ENCODE data around the gene ABHD18.
"Not testable (repeated sequence)": the region's sequence is repeated elsewhere in the genome, so short reads cannot be mapped to it uniquely, and the experiment has no call there.

The ABHD18 gene

DNA sequence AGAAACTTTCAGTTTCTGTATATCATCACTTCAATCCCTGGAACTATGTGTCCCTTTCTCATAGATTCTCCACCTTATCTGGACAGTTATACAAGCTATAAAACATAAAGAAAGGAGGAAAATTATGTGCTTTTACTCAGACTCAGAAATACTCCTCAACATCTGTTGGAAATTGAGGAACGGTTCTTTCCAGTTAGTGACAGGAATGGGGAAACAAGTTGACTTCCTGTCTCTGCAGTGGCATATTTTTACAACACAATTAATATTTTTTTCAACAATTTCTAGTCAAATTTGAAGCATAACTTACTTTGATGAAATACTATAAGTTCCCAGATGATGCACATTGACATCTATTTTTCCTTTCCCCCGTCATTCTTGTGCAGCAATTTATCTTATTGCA, 27.9 kb downstream of the ABHD18 start:
- ATAC-seq (no peak), DNase-seq (no peak)

DNA sequence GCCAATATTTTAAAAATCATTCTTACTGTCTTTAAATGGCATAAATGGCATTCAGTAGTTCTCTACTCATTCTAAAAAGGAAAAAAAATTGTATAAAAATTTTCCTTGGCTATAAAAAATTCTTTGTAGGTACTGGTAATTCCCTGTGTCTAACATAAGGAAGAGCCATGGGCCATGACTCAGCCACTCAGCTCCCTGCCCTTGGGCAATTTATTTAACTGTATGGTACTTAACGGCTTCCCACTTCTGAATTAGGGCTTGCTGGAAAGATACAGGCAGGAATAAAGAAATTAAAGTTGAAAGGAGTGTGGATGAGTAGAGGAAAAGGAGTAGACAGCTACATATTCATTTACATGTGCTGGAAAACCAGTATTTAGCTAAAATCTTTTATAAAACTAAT, 30.6 kb downstream of the ABHD18 start:
- DNase-seq (no peak), ATAC-seq (no peak)

DNA sequence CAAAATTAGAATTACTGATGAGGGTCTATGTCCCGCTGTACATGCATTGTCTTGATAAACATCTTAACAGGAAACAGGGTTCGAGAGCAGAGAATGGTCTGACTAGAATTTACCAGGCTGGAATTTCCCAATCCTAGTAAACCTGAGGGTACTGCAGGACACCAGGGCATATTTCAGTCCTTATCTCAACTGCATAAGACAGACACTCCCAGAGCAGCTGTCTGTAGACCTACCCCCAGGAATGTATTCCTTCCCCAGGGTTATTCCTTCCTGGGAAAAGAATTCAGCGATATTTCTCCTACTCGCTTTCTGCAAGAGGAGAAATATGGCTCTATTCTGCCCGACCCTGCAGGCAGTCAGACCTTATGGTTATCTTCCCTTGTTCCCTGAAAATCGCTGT, 31.3 kb downstream of the ABHD18 start:
- not testable (repeated sequence) for DNase-seq, ATAC-seq

DNA sequence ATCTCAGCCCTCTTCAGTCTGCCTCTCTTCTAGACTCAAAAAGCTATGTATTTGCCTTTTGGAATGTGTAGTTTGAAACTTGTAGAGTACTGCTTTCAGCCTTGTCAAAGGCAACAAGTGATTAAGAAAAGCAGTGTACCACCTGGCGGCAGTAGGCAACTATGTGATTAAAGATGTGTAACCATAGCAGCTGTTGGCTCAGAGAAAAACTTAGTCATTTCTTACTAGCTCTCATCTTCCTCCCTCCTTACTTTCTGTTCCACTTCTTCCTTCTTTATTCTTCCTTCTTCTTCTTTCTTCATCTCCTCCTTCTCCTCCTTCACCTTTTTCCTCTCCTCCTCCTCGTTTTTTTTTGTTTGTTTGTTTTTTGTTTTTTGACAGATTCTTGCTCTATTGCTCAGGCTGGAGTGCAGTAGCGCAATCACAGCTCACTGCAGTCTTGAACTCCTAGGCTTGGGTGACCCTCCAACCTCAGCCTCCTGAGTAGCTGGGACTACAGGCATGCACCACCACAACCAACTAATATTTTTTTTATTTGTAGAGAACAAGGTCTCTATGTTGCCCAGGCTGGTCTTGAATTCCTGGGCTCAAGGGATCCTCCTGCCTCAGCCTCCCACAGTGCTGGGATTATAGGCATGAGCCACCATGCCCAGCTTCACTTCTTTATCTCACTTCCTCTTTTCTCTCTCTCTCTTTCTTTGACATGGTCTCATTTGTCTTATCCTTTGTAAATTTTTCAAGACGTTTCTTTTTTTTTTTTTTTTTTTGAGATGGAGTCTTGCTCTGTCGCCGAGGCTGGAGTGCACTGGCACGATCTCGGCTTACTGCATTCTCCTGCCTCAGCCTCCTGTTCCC, 32.6 kb downstream of the ABHD18 start:
- peak; percentile 10 for DNase-seq
- peak; percentile 90 for ATAC-seq

DNA sequence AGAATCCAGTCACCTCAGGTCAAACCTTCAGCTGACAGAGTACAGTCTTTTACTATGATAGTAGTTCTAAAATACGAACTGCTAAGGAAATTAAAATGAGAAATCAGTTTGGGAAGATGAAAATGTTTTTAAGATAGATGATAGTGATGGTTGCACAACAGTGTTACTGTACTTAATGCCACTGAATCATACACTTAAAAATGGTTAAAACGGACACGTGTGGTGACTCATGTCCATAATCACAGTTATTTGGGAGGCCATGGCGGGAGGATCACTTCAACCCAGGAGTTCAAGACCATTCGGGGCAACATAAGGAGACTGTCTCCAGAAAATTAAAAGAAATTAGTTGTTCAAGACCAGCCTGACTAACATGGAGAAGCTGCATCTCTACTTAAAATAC, 41.4 kb downstream of the ABHD18 start:
- DNase-seq (no peak), ATAC-seq (no peak)

DNA sequence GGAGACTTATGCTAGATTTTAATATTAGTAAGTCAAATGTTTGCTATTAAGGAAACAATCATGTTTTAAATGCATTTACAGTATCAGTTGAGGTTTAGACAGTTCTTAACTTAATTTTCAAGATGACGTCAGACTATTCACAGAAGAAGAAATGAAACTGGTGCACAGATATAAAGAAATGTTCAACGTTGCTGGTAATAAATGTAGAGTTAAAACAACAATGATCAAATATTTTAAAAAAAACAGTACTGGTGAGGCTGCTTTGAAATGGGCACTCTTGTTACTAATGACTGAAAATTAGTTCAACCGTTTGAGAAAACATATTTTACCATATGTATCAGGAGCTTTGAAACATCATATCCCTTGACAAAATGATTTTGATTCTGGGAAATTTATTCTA, 44.2 kb downstream of the ABHD18 start:
- DNase-seq (no peak), ATAC-seq (no peak)

DNA sequence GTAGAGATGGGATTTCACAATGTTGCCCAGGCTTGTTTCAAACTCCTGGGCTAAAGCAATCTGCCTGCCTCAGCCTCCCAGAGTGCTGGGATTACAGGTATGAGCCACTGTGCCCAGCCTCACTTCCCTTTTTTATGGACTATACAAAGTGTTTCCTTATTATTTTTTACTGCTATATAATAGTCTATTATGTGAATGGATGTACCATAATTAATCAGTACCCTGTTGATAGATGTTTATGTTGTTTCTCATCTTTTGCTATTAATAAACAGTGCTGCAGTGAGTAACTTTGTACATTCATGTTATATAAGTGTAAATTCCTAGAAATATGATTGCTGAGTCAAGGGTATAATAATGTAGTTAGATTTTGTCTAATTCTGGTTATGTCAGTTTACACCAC, 60.1 kb downstream of the ABHD18 start:
- DNase-seq = no peak
- ATAC-seq = no peak

DNA sequence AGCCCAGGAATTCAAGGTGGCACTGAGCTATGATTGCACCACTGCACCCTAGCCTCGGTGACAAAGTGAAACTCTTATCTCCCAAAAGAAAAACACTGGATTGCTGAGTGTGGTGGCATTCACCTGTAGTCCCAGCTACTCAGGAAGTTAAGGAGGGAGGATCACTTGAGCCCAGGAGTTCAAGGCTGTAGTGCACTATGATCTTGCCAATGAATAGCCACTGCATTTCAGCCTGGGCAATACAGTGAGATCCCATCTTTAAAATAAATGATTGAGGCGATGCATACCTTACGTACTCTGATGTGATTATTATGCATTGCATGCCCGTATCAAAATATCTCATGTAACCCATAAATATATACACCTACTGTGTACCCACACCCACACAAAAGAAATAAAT, 64.7 kb downstream of the ABHD18 start:
- DNase-seq (no peak), ATAC-seq (no peak)

DNA sequence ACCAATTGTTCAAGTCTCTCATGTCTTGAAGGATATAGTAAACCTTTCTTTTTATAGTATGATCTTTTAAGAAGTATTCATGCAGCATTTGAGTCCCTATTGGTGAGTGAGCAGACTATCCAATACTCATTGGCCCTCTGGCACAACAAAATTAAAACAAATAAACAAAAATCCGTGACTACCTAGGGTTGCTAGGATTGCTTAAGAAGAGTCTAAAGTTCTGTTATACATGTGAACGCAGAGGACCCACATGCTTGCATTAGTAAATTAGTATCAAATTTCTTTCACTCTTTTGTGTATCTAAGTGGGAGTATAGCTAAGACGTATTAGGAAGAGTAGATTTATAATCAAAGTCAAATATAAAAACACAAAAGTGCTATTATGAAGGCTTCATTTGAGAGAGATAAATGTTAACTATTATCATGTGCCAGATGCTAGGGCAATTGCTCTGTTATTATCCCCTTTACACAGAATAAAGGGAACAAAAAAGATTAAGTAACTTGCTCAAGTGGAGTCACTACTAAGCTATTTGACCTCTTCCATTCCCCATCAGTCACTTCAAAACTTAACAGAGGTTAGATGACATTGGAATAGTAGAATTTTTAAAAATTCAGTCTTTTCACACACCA, 66.7 kb downstream of the ABHD18 start:
- ATAC-seq (no peak), DNase-seq (no peak)

DNA sequence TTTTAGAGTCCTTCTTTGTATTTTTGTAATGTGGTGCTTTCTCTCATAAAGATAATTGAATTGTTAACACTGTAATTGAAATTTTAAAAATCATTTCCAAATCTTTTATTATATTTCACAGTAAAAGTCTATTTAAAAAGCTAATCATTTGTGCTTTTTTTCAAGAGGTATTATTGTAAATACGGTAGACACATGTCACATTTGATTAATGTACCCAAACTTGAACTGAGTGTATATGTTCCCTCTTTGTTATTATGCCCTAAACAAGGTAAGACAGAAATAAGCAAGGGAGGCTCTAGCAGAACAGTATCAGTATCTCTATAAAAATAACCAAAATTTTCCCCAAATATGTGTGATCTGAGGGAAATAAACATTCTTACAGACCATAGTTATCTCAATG, 74.4 kb downstream of the ABHD18 start:
- no peak for DNase-seq
- no peak for ATAC-seq

DNA sequence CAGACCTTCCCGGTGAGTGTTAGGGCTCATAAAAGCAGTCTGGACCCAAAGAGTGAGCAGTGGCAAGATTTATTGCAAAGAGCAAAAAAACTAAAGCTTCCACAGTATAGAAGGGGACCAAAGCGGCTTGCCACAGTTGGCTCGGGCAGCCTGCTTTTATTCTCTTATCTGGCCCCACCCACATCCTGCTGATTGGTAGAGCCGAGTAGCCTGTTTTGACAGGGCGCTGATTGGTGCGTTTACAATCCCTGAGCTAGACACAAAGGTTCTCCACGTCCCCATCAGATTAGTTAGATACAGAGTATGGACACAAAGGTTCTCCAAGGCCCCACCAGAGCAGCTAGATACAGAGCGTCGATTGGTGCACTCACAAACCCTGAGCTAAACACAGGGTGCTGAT, 81.8 kb downstream of the ABHD18 start:
- DNase-seq, ATAC-seq: not testable (repeated sequence)

DNA sequence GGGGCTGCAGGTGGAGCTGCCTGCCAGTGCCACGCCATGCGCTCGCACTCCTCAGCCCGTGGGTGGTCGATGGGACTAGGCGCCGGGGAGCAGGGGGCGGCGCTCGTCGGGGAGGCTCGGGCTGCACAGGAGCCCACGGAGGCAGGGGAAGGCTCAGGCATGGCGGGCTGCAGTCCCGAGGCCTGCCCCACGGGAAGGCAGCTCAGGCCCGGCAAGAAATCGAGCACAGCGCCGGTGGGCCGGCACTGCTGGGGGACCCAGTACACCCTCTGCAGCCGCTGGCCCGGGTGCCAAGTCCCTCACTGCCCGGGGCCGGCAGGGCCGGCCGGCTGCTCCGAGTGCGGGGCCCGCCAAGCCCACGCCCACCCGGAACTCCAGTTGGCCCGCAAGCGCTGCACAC, 82.3 kb downstream of the ABHD18 start:
- not testable (repeated sequence) for ATAC-seq, DNase-seq

DNA sequence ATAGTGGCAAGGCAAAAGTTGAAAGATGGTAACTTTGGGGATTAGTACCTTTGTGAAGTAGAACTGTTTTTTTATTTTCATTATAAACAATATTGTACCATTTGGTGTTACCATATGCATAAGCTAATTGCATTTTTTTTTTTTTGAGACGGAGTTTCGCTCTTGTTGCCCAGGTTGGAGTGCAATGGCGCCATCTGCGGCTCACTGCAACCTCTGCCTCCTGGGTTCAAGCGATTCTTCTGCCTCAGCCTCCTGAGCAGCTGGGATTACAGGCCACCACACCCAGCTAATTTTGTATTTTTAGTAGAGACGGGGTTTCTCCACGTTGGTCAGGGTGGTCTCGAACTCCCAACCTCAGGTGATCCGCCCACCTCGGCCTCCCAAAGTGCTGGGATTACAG, 86.0 kb downstream of the ABHD18 start:
- not testable (repeated sequence) for DNase-seq, ATAC-seq

DNA sequence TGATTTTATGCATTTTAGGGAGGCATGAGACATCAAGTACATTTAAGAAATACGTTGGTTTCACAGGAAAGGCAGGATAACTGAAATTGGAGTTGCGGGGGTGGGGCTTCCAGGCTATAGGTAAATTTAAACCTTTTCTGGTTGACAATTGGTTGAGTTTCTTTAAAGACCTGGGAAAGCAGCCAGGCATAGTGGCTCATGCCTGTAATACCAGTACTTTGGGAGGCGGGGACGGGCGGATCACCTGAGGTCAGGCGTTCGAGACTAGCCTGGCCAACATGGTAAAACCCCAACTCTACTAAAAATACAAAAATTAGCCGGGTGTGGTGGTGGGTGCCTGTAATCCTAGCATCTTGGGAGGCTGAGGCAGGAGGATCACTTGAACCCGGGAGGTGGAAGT, 89.7 kb downstream of the ABHD18 start:
- ATAC-seq, DNase-seq: not testable (repeated sequence)

DNA sequence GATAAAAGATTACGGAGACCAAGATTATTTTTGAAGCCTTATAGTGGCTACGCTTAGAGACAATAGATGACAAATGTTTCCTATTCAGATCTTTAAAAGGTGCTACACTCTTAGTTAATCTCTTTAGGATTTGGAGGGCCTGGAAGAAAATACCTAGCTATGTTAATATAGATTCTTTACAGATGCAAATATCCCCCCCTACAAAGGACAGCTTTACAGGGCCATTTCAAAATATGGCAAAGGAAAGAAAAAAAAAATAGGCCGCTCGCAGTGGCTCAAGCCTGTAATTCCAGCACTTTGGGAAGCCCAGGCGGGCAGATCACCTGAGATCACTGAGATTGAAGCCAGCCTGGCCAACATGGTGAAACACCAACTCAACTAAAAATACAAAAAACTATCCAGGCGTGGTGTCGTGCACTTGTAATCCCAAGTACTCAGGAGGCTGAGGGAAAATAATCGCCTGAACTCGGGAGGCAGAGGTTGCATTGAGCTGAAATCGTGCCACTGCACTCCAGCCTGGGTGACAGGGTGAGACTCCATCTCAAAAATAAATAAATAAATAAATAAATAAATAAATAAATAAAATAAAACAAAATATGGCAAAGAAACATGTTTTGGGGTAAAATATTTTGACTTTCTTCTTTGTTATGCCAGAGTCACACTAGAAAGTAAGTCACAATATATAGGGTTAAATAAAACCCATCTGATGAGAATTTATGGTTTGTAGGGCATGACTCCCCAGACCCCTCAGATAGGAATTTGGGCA, 90.4 kb downstream of the ABHD18 start:
- not testable (repeated sequence) for ATAC-seq, DNase-seq

DNA sequence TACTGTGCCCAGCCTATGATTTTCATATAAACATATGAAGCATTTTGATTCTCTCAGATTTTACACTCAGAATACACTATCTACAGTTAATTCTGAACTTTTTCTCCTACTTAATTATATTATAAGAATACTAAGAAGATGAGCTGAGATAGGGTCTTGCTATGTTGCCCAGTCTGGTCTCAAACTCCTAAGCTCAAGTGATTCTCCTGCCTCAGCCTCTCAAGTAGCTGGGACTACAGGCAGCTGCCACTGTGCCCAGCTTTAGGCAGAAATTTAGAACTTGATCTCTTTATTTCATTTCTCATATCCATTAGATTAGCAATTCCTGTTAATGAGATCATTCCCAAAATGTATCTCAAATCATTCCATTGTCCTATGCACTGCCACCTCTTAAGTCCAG, 91.2 kb downstream of the ABHD18 start:
- ATAC-seq (no peak), DNase-seq (no peak)

DNA sequence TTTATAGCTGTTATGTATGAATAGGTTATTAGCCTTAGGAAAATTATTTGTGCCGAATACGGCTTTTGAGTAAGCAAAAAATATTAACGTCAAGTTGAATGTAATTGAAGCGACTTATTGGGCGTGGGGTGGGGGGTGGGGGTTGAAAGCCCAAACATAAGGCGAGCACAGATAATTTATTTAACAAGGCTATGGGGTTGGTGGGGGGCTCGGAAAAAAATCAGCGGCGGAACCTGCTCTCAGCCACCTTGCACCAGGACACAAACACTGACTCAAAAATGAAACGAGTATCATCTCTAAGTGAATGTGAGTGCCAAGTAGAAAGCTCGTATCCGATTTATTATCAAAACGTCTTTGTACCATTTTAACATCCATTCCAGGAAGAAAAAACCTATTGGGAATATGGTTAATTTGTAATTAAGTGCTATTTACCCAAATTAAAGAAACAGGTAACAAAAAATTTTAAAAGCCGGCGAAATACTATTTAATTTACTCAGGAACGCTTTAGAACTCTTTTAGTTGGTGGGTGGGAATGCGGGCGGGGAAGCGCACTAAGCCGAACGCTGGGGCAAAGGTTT, 95.0 kb downstream of the ABHD18 start:
- no peak for ATAC-seq
- DNase-seq = no peak

DNA sequence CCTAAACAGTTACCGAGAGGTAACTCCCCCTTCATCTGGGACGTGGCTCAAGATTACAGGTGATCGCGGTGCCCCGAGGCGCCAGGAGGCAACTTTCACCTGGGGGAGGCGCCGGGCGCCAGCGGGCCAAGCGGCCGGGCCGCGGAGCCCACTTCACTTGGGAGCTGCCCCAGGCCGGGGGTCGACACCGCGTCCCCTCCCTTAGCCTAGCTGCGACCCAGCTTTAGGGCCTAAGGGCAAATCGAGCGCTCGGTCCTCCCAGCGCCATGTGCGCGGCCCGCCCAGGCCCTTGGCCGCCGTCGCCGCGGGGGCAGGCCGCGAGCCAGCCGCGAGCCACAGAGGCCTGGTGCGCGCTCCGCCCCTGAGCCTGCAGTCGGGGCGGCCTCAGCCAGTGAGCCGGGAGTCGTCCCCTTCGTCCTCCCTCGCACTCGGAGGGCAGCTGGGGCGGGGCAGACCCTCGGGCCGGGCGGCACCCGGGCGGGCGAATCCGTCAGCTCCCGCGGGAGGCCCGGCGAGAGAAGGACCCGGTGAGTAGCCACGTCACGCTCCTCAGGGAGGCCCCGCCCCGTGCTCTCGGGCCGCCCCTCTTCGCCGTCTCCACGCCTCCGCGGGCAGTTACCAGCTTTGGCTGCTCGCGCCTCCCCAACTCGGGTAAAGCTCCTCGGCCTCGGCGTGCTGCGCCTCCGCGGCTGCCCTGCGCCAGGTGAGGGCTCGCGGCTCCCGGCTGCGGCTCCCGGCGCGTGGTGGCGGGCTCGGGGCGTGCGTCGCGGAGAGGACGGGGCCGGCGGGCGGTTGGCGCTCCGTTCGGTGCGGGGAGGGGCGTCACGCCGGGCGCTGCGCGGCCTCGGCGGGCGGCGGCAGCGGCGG, 95.7 kb downstream of the ABHD18 start, which contains the start of gene LARP1B:
Gene LARP1B, plus strand, starts transcription at position 614 of the 867 bp plus-strand sequence. CDS start 13,640 bp downstream, outside the sequence.
- ATAC-seq (peak; percentile 94), DNase-seq (peak; percentile 95)

DNA sequence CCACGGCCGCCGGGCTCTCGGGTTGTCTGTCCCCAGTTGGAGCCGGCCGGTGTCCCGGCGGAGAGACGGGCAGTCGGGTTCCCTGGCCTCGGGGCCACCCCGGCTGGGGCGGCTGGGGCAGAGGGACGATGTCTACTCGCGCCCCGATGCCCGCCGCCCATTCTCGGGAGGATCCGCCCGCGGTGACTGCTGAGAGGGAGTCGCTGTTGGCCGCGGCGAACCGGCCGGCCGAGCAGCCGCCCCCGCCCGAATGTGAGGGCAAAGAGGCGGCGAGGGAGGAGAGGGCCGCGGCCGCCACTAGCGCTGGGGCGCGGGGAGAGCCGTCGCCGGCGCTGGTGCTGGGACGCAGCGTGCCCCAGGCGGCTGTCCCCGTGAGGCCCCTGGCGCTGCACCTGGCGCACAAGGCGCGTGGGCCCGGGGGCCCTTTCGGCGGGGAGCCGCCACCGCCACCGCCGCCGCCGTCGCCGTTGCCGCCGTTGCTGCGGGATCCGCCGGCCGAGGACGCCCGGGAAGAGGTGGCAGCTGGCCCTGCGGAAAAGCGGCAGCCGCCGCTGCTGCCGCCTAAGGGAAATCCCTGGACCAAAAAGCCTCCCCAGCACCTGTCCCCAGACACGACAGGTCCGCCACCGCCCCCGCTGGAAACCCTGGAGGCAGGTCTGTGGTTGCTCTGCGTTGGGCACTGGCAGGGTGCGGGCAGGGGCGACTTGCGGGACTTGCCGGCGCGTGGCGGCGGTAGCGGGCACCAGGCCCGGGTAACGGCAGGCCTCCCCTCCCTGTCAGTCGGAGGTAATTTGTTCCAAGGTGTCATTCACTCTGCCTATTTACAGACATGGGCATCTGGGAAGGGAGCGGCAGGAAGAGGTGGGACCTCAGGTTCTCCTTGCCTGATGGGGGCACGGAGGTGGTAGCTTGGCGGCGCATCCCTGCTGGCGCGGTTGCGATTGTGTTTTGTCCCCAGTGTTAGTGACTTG, 96.6 kb downstream of the ABHD18 start:
- ATAC-seq = peak; percentile 16
- peak; percentile 72 for DNase-seq

DNA sequence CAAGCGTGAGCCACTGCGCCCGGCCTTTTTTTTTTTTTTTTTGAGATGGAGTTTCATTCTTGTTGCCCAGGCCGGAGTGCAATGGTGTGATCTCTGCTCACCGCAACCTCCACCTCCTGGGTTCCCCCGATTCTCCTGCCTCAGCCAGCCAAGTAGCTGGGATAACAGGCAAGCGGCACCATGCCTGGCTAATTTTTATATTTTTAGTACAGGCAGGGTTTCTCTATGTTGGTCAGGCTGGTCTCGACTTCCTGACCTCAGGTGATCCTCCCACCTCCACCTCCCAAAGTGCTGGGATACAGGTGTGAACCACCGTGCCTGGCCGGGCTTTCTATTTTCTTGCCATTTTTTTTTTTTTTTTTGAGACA, 101.2 kb downstream of the ABHD18 start:
- not testable (repeated sequence) for ATAC-seq

More for the DNA sequence above, 101.2 kb downstream of the ABHD18 start:
- not testable (repeated sequence) for DNase-seq
